GM18520 (cell line): ENCODE measurements around the gene SLC38A8.

Experiments used
- ATAC-seq: cut with Tn5 transposase; IDR thresholded peaks from one replicate; pipeline ENCODE4 v1.9.1; 2021; ENCODE audit not compliant: unreplicated experiment

Gene SLC38A8

DNA sequence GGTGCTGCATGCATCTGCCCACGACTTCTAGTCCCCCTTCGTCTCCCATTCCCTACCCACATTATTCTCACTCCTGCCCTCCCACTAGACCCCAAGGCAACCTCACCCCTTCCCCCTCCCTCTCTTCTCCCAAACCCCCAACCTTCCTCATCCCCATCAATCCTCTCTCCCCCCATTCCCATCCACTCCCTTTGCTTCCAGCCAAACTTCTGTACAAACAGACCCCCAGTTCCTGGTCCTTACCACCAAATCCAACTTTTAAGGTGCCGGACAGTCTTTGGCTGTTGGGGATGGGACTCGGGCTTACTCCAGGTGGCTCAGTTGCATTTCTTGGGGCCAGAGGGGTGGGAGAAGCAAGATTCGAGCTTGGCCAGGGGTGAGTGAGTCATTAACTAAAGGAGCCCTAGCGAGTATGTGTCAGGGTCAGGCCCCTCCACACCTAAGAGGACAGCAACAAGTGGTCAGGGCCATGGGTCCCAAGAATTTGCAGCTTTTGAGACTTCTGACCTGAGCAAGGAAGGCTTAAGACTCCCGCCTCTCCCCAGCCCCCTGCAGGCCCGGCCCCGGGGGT lies at the start of gene SLC38A8:
TSS of gene SLC38A8 (minus strand) at position 488 of the 571 bp plus-strand sequence. CDS start 638 bp downstream, outside the sequence.
- no peak for ATAC-seq

DNA sequence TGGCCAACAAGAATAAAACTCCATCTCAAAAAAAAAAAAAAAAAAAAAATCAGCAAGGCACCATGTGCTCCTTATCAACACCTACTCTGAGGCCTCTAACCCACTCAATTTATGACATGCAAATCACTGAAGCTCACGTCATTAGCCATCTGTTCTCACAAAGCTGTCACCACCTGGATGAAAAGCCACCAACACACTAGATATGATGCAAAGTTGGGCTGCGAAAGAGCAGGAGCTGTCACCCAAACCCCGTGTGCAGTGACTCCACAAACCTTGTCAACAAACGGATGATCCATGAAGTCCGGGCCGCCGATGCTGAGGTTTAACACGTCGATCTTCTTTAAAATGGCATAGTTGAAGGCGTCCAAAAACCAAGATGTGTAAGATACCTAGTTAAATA lies 48.9 kb upstream of the SLC38A8 start:
- no peak for ATAC-seq

- no peak for ATAC-seq
Observed at GRCh38 chr16:84090211-84090610, 47.6 kb upstream of the SLC38A8 start.

- peak; percentile 60 for ATAC-seq
Observed at GRCh38 chr16:84088695-84089395, 46.2 kb upstream of the SLC38A8 start.

DNA sequence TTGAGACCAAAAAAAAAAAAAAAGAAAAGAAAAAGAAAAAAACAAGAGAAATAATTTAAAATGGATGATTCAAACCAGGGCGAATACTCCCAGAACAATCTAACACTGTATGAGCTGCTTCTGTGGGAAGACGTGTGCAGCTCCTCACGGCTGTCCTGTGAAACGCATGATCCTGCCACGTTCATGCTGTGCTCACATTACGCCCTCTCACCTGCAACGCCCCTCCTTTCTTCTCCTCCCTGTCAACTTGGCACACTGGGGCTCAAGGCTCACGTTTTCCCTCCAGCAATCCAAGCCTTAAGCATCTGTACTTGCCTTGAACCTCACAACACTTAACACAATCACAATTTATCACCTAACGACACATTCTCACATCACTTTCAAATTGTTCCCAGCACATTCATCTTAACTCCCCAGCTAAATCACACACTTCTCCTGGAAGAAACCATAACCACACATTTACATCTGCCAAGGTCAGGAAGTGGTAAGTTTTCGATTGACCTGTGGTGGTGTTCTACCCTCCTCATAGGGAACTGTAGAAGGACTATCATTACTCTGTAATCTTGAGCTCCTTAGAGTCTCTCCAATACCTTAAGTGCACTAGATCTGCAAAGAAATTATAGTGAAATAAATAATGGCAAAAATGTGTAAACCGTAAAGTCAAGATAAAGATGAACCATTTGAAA lies 45.0 kb upstream of the SLC38A8 start:
- ATAC-seq = no peak

DNA sequence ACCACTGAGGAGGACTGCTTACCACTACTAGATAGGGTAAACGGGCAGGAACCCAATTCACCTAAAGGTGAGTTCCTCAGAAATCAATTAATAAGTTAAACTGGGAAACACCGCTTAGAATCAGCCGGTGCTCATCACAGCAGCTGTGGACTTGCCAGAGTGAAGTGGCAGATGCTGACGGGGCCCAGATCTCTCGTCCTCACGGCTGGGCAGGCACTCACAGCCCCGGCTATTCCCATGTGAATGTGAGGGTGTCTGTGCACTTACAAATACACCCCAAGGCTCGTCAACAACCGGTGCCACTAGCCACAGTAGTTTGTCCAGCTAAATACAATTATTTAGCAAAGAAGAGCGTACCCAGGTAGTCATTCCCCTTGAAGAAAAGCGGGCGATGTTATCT lies 44.4 kb upstream of the SLC38A8 start:
- ATAC-seq = no peak

DNA sequence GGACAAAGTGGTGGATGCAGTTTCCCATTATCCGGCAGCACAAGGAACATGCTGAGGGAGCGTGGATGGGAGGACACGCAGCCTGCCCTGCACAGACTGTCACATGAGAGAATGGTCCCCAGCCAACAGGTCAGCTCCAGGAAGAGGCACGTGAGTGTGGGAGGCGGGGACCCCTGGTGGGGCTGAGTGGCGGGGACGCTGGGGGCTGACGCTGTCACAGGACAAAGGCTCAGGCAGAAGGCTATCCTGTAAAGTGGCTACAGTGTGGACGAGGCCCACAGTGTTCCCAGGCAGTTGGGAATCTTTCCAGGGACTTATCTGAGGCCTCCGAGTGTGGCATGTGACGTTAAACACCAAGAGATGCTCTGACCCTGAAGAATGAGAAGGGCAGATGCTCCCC lies 43.7 kb upstream of the SLC38A8 start:
- no peak for ATAC-seq

DNA sequence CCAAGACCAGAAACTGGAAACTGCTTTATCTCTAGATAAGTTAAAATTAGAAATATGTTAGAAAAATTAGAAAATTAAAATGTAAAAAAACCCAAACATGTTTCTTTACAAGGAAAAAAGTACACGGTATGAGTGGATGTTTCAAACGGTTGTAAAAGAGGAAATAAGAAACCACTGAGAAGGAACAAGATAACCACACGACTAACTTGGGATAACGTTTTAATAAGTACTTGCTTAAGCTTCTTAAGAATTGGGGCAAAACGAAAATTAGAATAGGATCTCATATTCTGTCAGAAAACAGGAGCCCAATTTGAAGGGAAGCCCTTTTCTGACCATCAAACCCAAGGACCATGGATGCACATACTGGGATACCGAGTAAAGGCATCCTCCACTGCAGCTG lies 43.2 kb upstream of the SLC38A8 start:
- ATAC-seq = no peak

DNA sequence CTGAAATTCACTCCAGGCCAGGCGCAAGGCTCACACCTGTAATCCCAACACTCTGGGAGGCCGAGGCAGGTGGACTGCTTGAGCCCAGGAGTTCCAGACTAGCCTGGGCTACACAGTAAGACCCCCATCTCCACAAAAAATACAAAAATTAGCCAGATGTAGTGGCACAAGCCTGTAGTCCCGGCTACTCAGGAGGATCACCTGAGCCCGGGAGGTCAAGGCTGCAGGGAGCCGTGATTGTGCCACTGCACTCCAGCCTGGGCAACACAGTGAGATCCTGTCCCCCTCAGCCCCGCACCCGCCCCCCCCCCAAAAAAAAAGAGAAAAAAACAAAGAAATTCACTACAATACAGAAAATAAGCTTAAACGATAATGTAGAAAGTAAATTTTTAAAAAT lies 42.7 kb upstream of the SLC38A8 start:
- no peak for ATAC-seq

DNA sequence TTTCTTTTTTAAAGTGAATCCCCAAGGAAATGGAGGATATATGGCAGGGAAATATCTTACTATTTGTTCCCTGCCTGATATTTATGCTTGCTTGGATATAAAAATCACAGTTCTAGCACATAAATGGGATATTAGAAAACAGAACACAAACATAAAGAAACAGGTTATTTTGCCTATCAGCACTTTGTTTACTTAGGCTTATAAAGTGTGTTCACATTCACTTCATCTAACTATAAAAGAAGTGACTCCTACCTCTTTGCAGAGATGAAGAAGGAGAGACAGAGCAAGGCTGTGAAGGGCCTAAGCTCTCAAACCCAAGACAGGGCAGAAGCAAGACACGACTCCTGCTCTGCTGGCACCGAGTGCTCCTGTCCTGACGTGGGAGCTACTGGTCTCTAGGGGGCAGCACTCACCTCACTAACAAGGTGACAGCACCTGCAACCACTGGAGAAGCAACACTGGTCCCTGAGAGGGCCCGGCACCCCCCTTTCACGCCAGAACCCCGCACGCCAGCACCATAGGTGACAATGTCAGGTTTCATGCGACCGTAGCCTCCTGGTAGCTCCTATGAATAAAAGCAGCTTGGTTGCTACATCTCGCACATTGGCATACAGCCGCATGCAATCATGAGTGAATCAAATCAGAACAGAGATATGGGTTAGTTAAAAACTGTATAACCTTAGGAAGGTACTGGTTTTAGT lies 42.1 kb upstream of the SLC38A8 start:
- ATAC-seq = no peak

DNA sequence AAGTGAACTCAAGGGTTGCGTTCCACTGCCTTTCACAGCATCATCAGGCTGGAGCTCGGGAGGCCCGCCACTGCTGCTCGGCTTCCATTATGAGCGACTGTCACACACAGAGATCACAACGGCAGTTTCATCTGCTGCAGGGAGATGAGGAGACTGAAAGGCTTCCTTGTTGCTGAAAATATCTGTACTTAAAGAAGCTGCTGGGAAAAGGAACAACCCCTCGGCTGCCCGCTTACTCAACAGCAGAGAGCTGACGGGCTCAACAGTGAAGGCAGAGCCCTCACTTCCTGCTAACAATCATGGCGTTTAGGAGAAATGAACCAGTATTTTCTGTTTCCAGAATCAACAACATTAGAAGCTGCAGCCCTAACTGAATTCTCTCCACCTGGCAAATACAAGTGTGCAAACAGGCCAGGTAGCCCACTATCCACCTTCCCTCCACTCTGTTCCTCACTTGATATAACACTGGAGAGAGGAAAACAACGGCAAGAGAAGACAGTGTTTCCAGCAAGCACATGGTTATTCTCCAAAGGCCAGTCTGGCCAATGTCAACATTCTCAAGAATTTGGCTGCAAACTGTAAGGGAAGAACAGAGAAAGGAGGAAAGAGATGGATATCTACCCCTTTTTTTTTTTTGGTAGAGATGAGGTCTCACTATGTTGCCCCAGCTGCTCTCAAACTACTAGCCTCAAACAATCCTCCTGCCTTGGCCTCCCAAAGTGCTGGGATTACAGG lies 40.4 kb upstream of the SLC38A8 start:
- no peak for ATAC-seq

DNA sequence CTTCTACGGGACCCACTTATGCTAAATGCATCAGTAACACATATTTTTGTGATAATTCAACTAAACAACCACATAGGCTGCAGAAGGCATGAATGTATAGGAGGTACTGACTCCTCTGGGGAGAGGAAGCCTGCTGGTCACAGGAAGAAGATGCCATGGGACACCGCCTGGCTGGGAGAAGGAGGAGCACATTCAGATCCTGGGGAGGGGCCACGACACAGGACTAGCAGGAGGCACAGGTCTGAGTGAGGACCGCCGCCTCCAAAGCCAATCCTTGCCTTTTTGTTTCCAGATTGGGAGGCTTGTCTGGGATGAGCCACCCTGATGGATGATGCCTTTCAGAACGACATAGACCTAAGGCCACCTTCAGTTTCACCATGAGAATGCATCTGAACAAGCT lies 39.5 kb upstream of the SLC38A8 start:
- ATAC-seq = no peak

DNA sequence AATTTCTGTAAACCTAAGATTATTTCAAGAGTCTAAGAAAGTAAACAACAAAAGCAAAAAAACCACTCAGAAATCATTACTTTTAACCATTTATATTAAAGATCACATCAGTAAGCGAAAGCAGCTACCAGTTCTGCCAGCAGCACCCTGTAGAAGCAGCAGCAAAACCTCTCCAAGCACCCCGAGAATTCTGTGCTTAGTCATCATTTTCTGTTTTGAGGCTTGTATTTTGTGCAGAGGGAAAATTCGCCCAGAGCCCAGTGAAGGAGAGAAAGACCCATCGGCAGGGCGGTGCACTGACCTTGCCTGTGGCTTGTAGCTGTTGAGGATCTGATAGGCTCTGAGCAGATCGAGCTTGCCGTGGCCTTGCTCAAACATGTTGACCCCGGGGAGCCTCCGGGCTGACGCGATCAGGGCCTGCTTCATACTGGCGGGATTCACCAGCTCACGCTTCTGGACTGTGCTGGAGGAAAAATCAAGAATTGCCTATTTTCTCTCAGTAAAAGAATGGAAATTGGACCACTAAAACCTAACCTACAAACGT lies 38.9 kb upstream of the SLC38A8 start:
- no peak for ATAC-seq

DNA sequence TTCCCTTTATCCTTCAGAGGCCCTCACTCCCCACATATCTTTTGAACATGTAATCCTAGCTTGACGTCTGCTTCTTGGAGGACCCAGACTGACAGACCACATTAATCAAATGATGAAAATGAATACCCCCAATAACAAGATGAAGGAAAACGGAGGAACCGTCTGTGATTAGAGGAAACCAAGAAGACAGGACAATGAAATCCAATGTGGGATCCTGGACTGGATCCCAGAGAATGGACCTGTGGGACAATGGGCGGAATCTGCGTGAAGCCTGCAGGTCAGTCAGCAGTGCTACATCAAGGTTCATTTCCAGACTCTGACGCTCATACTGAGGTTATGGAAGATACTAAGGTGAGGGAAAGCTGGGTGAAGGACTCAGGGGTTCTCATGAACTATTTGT lies 38.2 kb upstream of the SLC38A8 start:
- ATAC-seq = no peak

GRCh38 chr16:84080378-84080777 lies 37.8 kb upstream of the SLC38A8 start:
- ATAC-seq = no peak

DNA sequence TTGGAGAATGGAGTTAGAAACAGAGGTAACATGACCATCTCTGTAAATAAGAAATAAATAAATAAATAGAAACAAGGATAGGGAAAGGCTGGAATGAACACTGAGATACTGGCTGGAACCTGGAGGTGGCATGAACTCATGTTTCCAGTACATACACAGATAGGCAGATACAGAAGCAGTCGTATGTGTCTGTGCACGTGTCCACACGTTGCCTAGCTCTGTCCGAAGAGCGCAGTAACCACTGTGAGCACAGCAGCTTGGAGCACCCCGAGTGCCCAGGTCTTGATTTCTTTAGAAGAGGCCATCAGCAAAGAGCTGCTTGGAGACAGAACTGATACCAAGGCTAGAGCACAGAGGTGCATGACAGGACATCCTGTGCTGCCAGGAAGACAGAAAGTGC lies 37.1 kb upstream of the SLC38A8 start:
- no peak for ATAC-seq

- no peak for ATAC-seq
Observed at GRCh38 chr16:84075376-84075775, 32.8 kb upstream of the SLC38A8 start.

DNA sequence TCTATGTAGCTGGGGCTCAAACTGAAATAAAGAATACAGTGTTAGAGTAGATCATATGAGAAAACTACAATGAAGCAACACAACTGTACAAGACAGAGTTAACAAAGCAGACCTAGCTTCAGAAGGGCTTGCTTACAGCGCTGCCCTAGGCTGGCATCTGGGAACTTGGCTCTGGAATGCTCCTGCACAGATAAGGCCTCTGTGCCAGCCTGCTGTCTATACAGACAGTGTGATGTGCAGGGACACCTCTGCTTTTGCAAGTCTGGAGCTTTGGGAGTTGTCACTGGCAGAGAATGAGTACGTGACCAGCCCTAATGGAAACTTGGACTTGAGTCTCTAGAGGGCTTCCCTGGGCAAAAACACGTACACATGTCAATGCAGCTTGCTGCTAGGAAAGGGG lies 32.1 kb upstream of the SLC38A8 start:
- no peak for ATAC-seq

GRCh38 chr16:84072014-84072413 lies 29.4 kb upstream of the SLC38A8 start:
- no peak for ATAC-seq

DNA sequence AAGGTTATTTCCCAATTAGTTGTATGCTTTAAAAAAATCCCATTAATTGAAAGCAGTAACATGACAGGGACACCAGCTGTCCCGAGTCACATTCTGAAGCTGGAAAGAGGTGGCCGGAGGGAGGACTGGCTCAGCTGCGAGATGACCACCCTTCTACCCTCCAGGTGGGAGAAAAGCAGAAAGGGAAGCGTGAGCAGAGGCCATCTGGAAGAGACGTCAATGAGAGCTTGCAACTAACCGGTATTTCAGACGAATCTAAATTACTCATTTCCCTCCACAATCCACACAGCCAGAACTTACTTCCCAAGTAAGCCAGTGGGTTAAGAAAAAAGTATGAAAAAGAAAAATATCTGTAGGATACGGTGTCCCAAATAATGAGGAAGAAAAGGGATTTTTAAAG lies 28.5 kb upstream of the SLC38A8 start:
- no peak for ATAC-seq

- no peak for ATAC-seq
Observed at GRCh38 chr16:84069540-84069939, 26.9 kb upstream of the SLC38A8 start.
